Fibroblast of lung (primary cell): ENCODE measurements around the gene SLC25A24.

Experiments used
- CTCF ChIP-seq, 2 donors: IDR thresholded peaks in 1 of 2; conservative IDR thresholded peaks in 1 of 2; 1 replicate in 1 of 2; 2 replicates in 1 of 2; pipeline ENCODE4 v1.5.1; 2011 to 2012; ENCODE audit warnings: low read length in 2 of 2, control low read depth in 1 of 2, inconsistent platforms in 1 of 2, low read depth in 1 of 2, mild to moderate bottlenecking in 1 of 2
- EZH2 ChIP-seq: IDR thresholded peaks from 2 replicates; pipeline ENCODE4 v1.5.1; 2012; ENCODE audit warnings: low read length, control low read depth, mild to moderate bottlenecking; ENCODE audit errors: missing control alignments

GRCh38 chr1:108208724-108209446 is 8.7 kb upstream of the SLC25A24 start:
- TF ChIP-seq CTCF (conservative IDR thresholded peaks at IDR 0.05 in 1 of 2, IDR thresholded peaks at IDR 0.05 in 1 of 2; ENCODE audit: low read depth in 1 of 2, low read length in 2 of 2) (no peak), EZH2 (no peak)
